ENCODE data around the gene EML2. TPM values are rescaled to one million over a fixed set of nuclear protein-coding genes. Genes with fewer than 3 reads are reported as not detected.
A peak's percentile ranks its signal among the peaks of the same experiment; 100 is the strongest.

The EML2 gene
- total and polyA plus RNA-seq, 2 of the 4 experiments (the other 2 are of a cell fraction), result 11.8 to 25.3 TPM

DNA sequence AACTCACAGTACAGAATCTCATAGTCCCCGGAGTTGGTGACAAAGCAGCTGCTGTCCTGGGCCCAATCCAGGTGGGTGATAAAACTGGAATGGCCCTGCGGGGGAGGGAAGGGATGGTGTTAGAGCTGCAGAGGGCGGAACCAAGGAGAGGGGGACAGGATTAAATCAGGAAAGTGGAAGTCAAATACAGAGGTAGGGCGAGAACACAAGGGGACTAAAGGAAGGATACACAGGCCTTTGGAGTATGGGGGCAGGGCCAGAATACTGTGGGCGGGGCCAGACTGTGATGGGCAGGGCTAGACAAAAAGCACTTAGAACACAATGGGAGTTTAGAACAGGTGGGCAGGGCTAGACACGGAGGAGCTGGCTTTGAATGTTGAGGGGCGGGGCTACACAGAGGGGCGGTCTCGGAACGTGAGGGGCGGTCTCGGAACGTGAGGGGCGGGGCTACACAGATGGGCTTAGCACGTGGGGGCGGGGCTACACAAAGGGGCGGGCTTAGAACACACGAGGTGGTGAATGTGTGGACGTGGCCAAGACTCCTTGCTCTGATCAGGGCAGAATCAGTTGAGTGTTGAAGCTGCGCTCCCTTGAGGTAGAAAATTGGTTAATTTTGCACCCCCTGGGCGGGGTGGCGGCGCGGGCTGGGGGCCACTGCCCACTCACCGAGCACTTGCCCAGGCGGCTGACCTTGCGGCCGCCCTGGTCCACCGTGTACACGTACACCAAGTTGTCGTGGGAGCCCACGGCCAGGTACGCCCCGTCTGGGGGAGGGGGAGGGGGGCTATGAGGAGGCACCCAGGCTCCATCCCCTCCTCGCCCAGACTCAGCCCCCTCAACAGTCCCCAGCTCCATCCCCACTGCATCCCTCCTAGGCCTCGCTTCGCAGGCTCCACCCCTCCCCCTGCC is 23.1 kb downstream of the EML2 start:
- TF ChIP-seq SMC3 (IDR thresholded peaks at IDR 0.05; ENCODE audit: low read depth, low read length), result no peak
- no peak for TF ChIP-seq POLR2A (IDR thresholded peaks at IDR 0.05; ENCODE audit: low read depth, low read length)
- no peak for TF ChIP-seq CHD1 (IDR thresholded peaks at IDR 0.05; ENCODE audit: low read depth, low read length)
- TF ChIP-seq, protein P1, sequence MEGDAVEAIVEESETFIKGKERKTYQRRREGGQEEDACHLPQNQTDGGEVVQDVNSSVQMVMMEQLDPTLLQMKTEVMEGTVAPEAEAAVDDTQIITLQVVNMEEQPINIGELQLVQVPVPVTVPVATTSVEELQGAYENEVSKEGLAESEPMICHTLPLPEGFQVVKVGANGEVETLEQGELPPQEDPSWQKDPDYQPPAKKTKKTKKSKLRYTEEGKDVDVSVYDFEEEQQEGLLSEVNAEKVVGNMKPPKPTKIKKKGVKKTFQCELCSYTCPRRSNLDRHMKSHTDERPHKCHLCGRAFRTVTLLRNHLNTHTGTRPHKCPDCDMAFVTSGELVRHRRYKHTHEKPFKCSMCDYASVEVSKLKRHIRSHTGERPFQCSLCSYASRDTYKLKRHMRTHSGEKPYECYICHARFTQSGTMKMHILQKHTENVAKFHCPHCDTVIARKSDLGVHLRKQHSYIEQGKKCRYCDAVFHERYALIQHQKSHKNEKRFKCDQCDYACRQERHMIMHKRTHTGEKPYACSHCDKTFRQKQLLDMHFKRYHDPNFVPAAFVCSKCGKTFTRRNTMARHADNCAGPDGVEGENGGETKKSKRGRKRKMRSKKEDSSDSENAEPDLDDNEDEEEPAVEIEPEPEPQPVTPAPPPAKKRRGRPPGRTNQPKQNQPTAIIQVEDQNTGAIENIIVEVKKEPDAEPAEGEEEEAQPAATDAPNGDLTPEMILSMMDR (conservative IDR thresholded peaks at IDR 0.05; ENCODE audit: low read depth, low read length), result no peak
- TF ChIP-seq RCOR1 (IDR thresholded peaks at IDR 0.05; ENCODE audit: insufficient replicate concordance, low read length), result no peak
- TF ChIP-seq MAZ (IDR thresholded peaks at IDR 0.05; ENCODE audit: borderline replicate concordance, low read depth, low read length), result no peak; the same call in 1 of the 2 replicates
- TF ChIP-seq BHLHE40 (IDR thresholded peaks at IDR 0.05; ENCODE audit: low read depth, low read length), result peak; percentile 96
- peaks cover 3% of the 10 kb centered on the region; the same call in 1 of the 2 replicates for H4K20me1 ChIP-seq (ENCODE audit: insufficient read depth, low read length)
- peak overlapping the region; percentile 6; the same call in 1 of the 2 replicates for H4K91ac ChIP-seq (ENCODE audit: insufficient read depth, low read depth, low read length)
- peak overlapping the region; percentile 20 for H2BK5ac ChIP-seq (ENCODE audit: low read depth, low read length, poor library complexity, severe bottlenecking)
- no peaks in the 10 kb centered on the region for H3K9me3 ChIP-seq (ENCODE audit: control insufficient read depth, insufficient read depth, low read length)
- H3K27me3 ChIP-seq (ENCODE audit: control insufficient read depth, insufficient read depth, low read length), result no peaks in the 10 kb centered on the region
- H2AFZ ChIP-seq (replicated peaks; ENCODE audit: low read length, poor library complexity), result peak overlapping the region; percentile 56
- POLR2A ChIA-PET (ENCODE audit: unreplicated experiment), result no interaction called here
- H3K9me1 ChIP-seq (ENCODE audit: insufficient read depth, low read length), result peaks cover 9% of the 10 kb centered on the region; the same call in 1 of the 2 replicates
- H3K4ac ChIP-seq (ENCODE audit: low read depth, low read length), result no peak overlapping the region; the same call in 1 of the 2 replicates
- H3K14ac ChIP-seq (replicated peaks; ENCODE audit: low read depth, low read length), result no peak overlapping the region
- peaks cover 0 to 12% of the 10 kb centered on the region in 2 experiments; a peak in 1 of 4 replicates for H3K79me1 ChIP-seq (ENCODE audit: low read depth in 1 of 2, low read length in 2 of 2)
- H3K4me2 ChIP-seq (ENCODE audit: low read depth, low read length), result no peak overlapping the region
- no peak overlapping the region for H3K18ac ChIP-seq (ENCODE audit: low read depth, low read length)
- intact Hi-C loops (cut with micrococcal nuclease) (no loop called here), dilution Hi-C loops (cut with HindIII; ENCODE audit: low sequenced_read_pairs, unreplicated experiment) (no loop called here), in situ Hi-C loops (cut with MboI; ENCODE audit: low sequenced_read_pairs) (no loop called here)
- H3K27ac ChIP-seq (ENCODE audit: insufficient read depth, low read length), result no peak overlapping the region
- H4K8ac ChIP-seq (ENCODE audit: low read depth in 2 of 2, low read length in 2 of 2), result peak overlapping the region in 1 of 2 experiments; percentile 8; a peak in 1 of 4 replicates
- 61% methylated on average over 12 of the region's 37 CpGs; no CpG with 5 or more reads in 1 of the 2 experiments for WGBS, 2 experiments (ENCODE audit: extremely low coverage in 2 of 2, insufficient read length in 1 of 2)
- BruUV-seq (replicated peaks), result no TSS peak
- ATAC-seq (ENCODE audit: low read depth), result peak; percentile 87
- H2BK15ac ChIP-seq (ENCODE audit: low read depth, low read length), result no peak overlapping the region; the same call in 2 of the 3 replicates
- H2AK9ac ChIP-seq (replicated peaks; ENCODE audit: low read depth, low read length, poor library complexity), result peak overlapping the region; percentile 82
- H3K36me3 ChIP-seq (ENCODE audit: control insufficient read depth, insufficient read depth, low read length), result peaks cover 49% of the 10 kb centered on the region
- no peak overlapping the region for H3K4me3 ChIP-seq (ENCODE audit: insufficient read depth, low read depth, low read length)
- peak; percentile 80 for DNase-seq
- H3K4me1 ChIP-seq (ENCODE audit: control insufficient read depth, insufficient read depth, low read length), result peaks cover 8% of the 10 kb centered on the region
- H2BK120ac ChIP-seq (ENCODE audit: low read depth, low read length), result no peak overlapping the region; the same call in 1 of the 2 replicates
- H4K5ac ChIP-seq (ENCODE audit: low read depth, low read length), result no peak overlapping the region
- H3K56ac ChIP-seq (ENCODE audit: extremely low read depth, insufficient read depth, low read length), result no peak overlapping the region
- peak overlapping the region; percentile 71 for H2AK5ac ChIP-seq (ENCODE audit: low read depth, low read length)
- no peak overlapping the region for H3K9ac ChIP-seq (ENCODE audit: low read depth, low read length)
- H2BK20ac ChIP-seq (ENCODE audit: low read depth, low read length), result no peak overlapping the region
- CTCF ChIA-PET, result no interaction called here
- H3K23ac ChIP-seq (ENCODE audit: low read depth, low read length), result no peak overlapping the region
